SK-N-SH (cell line): ENCODE measurements around the gene WWOX. TPM values are rescaled to one million over a fixed set of nuclear protein-coding genes. Genes with fewer than 3 reads are reported as not detected.

Experiments used
- CTCF ChIA-PET: fragments of 300-600, 350-600 bp; formaldehyde crosslinking; extraction: SDS; loops from one replicate; lab custom pipeline; 2021; lab: Yijun Ruan, JAX
- POLR2A ChIA-PET: fragments of 350-600 bp; sonication (Branson Sonifier 250); formaldehyde crosslinking; extraction: SDS; loops from one replicate; lab custom pipeline; 2020; ENCODE audit warnings: antibody characterized with exemption, inconsistent platforms; lab: Yijun Ruan, JAX
- DNase-seq: peaks from one replicate; pipeline ENCODE4 v3.0.0; 2012
- H2AFZ ChIP-seq: fragments of 200-600 bp; sonication (generic); 2 replicates; pipeline ENCODE4 v1.8.1; 2016; ENCODE audit warnings: antibody characterized with exemption, mild to moderate bottlenecking, low read depth
- H3F3A ChIP-seq: fragments of 200-600 bp; sonication (generic); replicated peaks from 2 replicates; pipeline ENCODE3; 2016; ENCODE audit warnings: antibody characterized with exemption, mild to moderate bottlenecking; ENCODE audit not compliant: insufficient read depth
- H3K27ac ChIP-seq, 2 experiments: fragments of 200-500 bp in 1 of 2; fragments of 200-600 bp in 1 of 2; sonication (Bioruptor generic) in 1 of 2; sonication (generic), shearing (Covaris generic) in 1 of 2; 2 replicates each; pipeline versions ENCODE4 v1.5.1 to v1.6.1; 2014 to 2016; ENCODE audit warnings: low read depth in 2 of 2, inconsistent platforms in 1 of 2, low read length in 1 of 2, mild to moderate bottlenecking in 1 of 2, mixed read lengths in 1 of 2
- H3K27me3 ChIP-seq: fragments of 200-600 bp; sonication (generic), shearing (Covaris generic); 2 replicates; pipeline ENCODE4 v1.6.1; 2016; ENCODE audit warnings: mixed run types; ENCODE audit not compliant: insufficient read depth
- H3K36me3 ChIP-seq, 2 experiments: fragments of 200-500 bp in 1 of 2; fragments of 200-600 bp in 1 of 2; sonication (Bioruptor generic) in 1 of 2; sonication (generic) in 1 of 2; replicated peaks in 1 of 2; 2 replicates each; pipeline versions ENCODE3 to v1.5.1; 2014 to 2016; ENCODE audit warnings: low read length in 1 of 2, mild to moderate bottlenecking in 1 of 2; ENCODE audit not compliant: insufficient read depth in 2 of 2, control insufficient read depth in 1 of 2
- H3K4me1 ChIP-seq, 2 experiments: fragments of 200-500 bp in 1 of 2; fragments of 200-600 bp in 1 of 2; sonication (Bioruptor generic) in 1 of 2; sonication (generic), shearing (Covaris generic) in 1 of 2; 2 replicates each; pipeline versions ENCODE4 v1.5.1 to v1.6.1; 2014 to 2016; ENCODE audit warnings: low read depth in 1 of 2, low read length in 1 of 2, mixed run types in 1 of 2; ENCODE audit not compliant: insufficient read depth in 2 of 2, control insufficient read depth in 1 of 2
- H3K4me2 ChIP-seq: fragments of 200-600 bp; sonication (generic), shearing (Covaris generic); 2 replicates; pipeline ENCODE4 v1.6.1; 2017; ENCODE audit warnings: mixed run types
- H3K4me3 ChIP-seq, 2 experiments: fragments of 200-500 bp in 1 of 2; fragments of 200-600 bp in 1 of 2; sonication (Bioruptor generic) in 1 of 2; sonication (generic), shearing (Covaris generic) in 1 of 2; 2 replicates each; pipeline versions ENCODE4 v1.5.1 to v1.8.1; 2014 to 2016; ENCODE audit warnings: low read depth in 2 of 2, inconsistent platforms in 1 of 2, low read length in 1 of 2, mild to moderate bottlenecking in 1 of 2, mixed read lengths in 1 of 2, moderate library complexity in 1 of 2
- H3K79me2 ChIP-seq: fragments of 200-600 bp; sonication (generic); 2 replicates; pipeline ENCODE4 v1.8.1; 2017; ENCODE audit warnings: mild to moderate bottlenecking; ENCODE audit not compliant: insufficient read depth
- H3K9ac ChIP-seq: fragments of 200-600 bp; sonication (generic); 2 replicates; pipeline ENCODE4 v1.6.1; 2017; ENCODE audit warnings: mixed run types
- H3K9me2 ChIP-seq: fragments of 200-600 bp; sonication (generic); 2 replicates; pipeline ENCODE4 v1.6.1; 2017; ENCODE audit warnings: mixed run types
- H3K9me3 ChIP-seq: fragments of 200-600 bp; sonication (generic); 2 replicates; pipeline ENCODE4 v1.6.1; 2017; ENCODE audit warnings: mixed run types, mild to moderate bottlenecking, moderate library complexity
- H4K20me1 ChIP-seq: fragments of 200-600 bp; sonication (generic); 2 replicates; pipeline ENCODE4 v1.6.1; 2017; ENCODE audit warnings: mild to moderate bottlenecking, mixed run types; ENCODE audit not compliant: insufficient read depth
- EZH2phosphoT487 ChIP-seq: fragments of 200-600 bp; sonication (generic); IDR thresholded peaks from 2 replicates; pipeline ENCODE4 v1.6.1; 2017; ENCODE audit warnings: low read depth, mixed run types, mild to moderate bottlenecking, antibody characterized with exemption, moderate library complexity, borderline replicate concordance
- GABPA ChIP-seq: IDR thresholded peaks from 2 replicates; pipeline ENCODE4 v1.4.0; 2012; ENCODE audit warnings: low read depth, mild to moderate bottlenecking
- GATA2 ChIP-seq: sonication (generic); formaldehyde crosslinking; IDR thresholded peaks from 2 replicates; pipeline ENCODE4 v1.5.0; 2020; ENCODE audit warnings: mild to moderate bottlenecking, missing genetic modification reagents
- JUND ChIP-seq: IDR thresholded peaks from 2 replicates; pipeline ENCODE4 v1.4.0; 2012
- MEF2A ChIP-seq: IDR thresholded peaks from 2 replicates; pipeline ENCODE4 v1.4.0; 2012; ENCODE audit warnings: low read depth, borderline replicate concordance
- NFIC ChIP-seq: IDR thresholded peaks from 2 replicates; pipeline ENCODE4 v1.4.0; 2012; ENCODE audit warnings: borderline replicate concordance
- NRF1 ChIP-seq: IDR thresholded peaks from 2 replicates; pipeline ENCODE4 v1.6.1; 2012; ENCODE audit warnings: low read depth, mild to moderate bottlenecking, low read length
- POLR2AphosphoS5 ChIP-seq: IDR thresholded peaks from 2 replicates; pipeline ENCODE4 v1.6.1; 2012; ENCODE audit warnings: low read depth, low read length
- RAD21 ChIP-seq: IDR thresholded peaks from 2 replicates; pipeline ENCODE4 v1.6.1; 2012; ENCODE audit warnings: mild to moderate bottlenecking, low read length
- RCOR1 ChIP-seq: fragments of 150-350 bp; IDR thresholded peaks from 2 replicates; pipeline ENCODE4 v1.6.1; 2017; ENCODE audit warnings: antibody characterized with exemption, low read length
- RFX5 ChIP-seq: IDR thresholded peaks from 2 replicates; pipeline ENCODE4 v1.6.1; 2012; ENCODE audit warnings: mild to moderate bottlenecking, improper control_type of control experiment, low read length
- SIN3A ChIP-seq: IDR thresholded peaks from 2 replicates; pipeline ENCODE4 v1.6.1; 2012; ENCODE audit warnings: low read depth, mild to moderate bottlenecking, low read length, moderate library complexity, borderline replicate concordance
- TAF1 ChIP-seq: IDR thresholded peaks from 2 replicates; pipeline ENCODE4 v1.6.1; 2012; ENCODE audit warnings: low read depth, mild to moderate bottlenecking, low read length, moderate library complexity, borderline replicate concordance
- TCF12 ChIP-seq: IDR thresholded peaks from 2 replicates; pipeline ENCODE4 v1.4.0; 2012
- TEAD4 ChIP-seq: IDR thresholded peaks from 2 replicates; pipeline ENCODE4 v1.4.0; 2012; ENCODE audit warnings: mild to moderate bottlenecking, borderline replicate concordance; ENCODE audit not compliant: insufficient read depth
- WGBS: methylation state at CpG from one replicate; pipeline ENCODE4 v1.1.6; 2017; ENCODE audit warnings: low lambda C conversion rate; 5-methylcytosine and 5-hydroxymethylcytosine counted together
- polyA plus RNA-seq, 3 experiments: library from polyadenylated mRNA; depleted of rRNA; stranded (reverse); fragments of >200 nt; gene quantifications; 2 replicates each; pipeline ENCODE4 v1.2.3, GENCODE V29; 2012
- TF ChIP-seq, protein P1 (sequence below): fragments of 150-350 bp; IDR thresholded peaks from 2 replicates; pipeline ENCODE4 v1.6.1; 2017; ENCODE audit warnings: antibody characterized with exemption, low read length, low read depth, borderline replicate concordance
- TF ChIP-seq, protein P2 (sequence below): IDR thresholded peaks from 2 replicates; pipeline ENCODE4; 2012
- TF ChIP-seq, protein P3 (sequence below): fragments of 200-600 bp; sonication (generic); IDR thresholded peaks from 2 replicates; pipeline ENCODE4 v1.6.1; 2017; ENCODE audit warnings: antibody characterized with exemption, mild to moderate bottlenecking, moderate library complexity

The WWOX gene
- polyA plus RNA-seq, 1 of the 3 experiments (the other 2 are of a cell fraction) = 10.8 TPM

DNA sequence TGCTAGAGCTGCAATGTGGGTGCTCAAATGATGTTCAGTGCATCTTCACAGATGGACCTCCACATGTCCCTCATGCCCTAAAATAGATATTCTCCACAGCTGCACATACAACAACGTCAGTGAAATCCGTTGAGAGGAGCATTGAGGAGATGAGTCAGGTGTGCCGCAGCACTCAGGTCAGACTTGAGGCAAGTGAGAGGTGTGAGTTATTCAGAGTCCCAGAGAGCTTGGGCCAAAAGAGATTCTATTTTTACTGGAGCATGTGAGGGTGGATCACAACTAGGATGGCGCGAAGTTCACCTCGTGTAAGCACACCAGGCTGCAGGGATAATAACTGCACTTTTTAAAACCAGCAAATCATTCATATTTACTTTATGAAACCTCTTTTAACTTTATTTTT lies 855.8 kb downstream of the WWOX start:
- ChIA-PET POLR2A (no interaction called here), CTCF (interaction anchor here (2.1 kb wide), 1 partner anchor 647 kb away, joined by 5 read pairs; no protein-coding TSS in a partner anchor)
- H3K9ac ChIP-seq = no peak overlapping the region
- no peaks in the 10 kb centered on the region for H3K4me1 ChIP-seq
- whole genome bisulfite sequencing = 66% methylated on average over 6 of the region's 6 CpGs
- no peaks in the 10 kb centered on the region for H3K9me3 ChIP-seq
- no peaks in the 10 kb centered on the region for H3K36me3 ChIP-seq
- H2AFZ ChIP-seq = no peak overlapping the region
- no peak for TF ChIP-seq MEF2A
- TF ChIP-seq TAF1 = no peak
- TF ChIP-seq JUND = no peak
- TF ChIP-seq NRF1 = no peak
- TF ChIP-seq POLR2AphosphoS5 = no peak
- no peak for TF ChIP-seq TEAD4
- TF ChIP-seq RAD21 = no peak
- TF ChIP-seq SIN3A = no peak
- TF ChIP-seq, protein P1, sequence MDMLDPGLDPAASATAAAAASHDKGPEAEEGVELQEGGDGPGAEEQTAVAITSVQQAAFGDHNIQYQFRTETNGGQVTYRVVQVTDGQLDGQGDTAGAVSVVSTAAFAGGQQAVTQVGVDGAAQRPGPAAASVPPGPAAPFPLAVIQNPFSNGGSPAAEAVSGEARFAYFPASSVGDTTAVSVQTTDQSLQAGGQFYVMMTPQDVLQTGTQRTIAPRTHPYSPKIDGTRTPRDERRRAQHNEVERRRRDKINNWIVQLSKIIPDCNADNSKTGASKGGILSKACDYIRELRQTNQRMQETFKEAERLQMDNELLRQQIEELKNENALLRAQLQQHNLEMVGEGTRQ = no peak
- no peak for TF ChIP-seq NFIC
- TF ChIP-seq, protein P2, sequence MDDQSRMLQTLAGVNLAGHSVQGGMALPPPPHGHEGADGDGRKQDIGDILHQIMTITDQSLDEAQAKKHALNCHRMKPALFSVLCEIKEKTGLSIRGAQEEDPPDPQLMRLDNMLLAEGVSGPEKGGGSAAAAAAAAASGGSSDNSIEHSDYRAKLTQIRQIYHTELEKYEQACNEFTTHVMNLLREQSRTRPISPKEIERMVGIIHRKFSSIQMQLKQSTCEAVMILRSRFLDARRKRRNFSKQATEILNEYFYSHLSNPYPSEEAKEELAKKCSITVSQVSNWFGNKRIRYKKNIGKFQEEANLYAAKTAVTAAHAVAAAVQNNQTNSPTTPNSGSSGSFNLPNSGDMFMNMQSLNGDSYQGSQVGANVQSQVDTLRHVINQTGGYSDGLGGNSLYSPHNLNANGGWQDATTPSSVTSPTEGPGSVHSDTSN = no peak
- TF ChIP-seq, protein P3, sequence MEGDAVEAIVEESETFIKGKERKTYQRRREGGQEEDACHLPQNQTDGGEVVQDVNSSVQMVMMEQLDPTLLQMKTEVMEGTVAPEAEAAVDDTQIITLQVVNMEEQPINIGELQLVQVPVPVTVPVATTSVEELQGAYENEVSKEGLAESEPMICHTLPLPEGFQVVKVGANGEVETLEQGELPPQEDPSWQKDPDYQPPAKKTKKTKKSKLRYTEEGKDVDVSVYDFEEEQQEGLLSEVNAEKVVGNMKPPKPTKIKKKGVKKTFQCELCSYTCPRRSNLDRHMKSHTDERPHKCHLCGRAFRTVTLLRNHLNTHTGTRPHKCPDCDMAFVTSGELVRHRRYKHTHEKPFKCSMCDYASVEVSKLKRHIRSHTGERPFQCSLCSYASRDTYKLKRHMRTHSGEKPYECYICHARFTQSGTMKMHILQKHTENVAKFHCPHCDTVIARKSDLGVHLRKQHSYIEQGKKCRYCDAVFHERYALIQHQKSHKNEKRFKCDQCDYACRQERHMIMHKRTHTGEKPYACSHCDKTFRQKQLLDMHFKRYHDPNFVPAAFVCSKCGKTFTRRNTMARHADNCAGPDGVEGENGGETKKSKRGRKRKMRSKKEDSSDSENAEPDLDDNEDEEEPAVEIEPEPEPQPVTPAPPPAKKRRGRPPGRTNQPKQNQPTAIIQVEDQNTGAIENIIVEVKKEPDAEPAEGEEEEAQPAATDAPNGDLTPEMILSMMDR = no peak
- no peak for TF ChIP-seq RCOR1
- no peak for TF ChIP-seq RFX5
- TF ChIP-seq EZH2phosphoT487 = no peak
- no peak for TF ChIP-seq GATA2 (CRISPR knock-in tag)
- no peak for TF ChIP-seq GABPA
- no peak for TF ChIP-seq TCF12
- no peaks in the 10 kb centered on the region for H3F3A ChIP-seq
- H4K20me1 ChIP-seq = no peaks in the 10 kb centered on the region
- H3K9me2 ChIP-seq = no peaks in the 10 kb centered on the region
- H3K27ac ChIP-seq = no peak overlapping the region
- H3K79me2 ChIP-seq = no peaks in the 10 kb centered on the region
- H3K4me2 ChIP-seq = no peak overlapping the region
- no peak overlapping the region for H3K4me3 ChIP-seq
- no peak for DNase-seq
- H3K27me3 ChIP-seq = no peaks in the 10 kb centered on the region
